GM21515 (cell line): ENCODE measurements around the gene EFCAB12.
"Not testable (repeated sequence)": the region's sequence is repeated elsewhere in the genome, so short reads cannot be mapped to it uniquely, and the experiment has no call there.

Experiments used
- ATAC-seq: cut with Tn5 transposase; IDR thresholded peaks from one replicate; pipeline ENCODE4 v1.9.1; 2021; ENCODE audit not compliant: unreplicated experiment

Gene EFCAB12

DNA sequence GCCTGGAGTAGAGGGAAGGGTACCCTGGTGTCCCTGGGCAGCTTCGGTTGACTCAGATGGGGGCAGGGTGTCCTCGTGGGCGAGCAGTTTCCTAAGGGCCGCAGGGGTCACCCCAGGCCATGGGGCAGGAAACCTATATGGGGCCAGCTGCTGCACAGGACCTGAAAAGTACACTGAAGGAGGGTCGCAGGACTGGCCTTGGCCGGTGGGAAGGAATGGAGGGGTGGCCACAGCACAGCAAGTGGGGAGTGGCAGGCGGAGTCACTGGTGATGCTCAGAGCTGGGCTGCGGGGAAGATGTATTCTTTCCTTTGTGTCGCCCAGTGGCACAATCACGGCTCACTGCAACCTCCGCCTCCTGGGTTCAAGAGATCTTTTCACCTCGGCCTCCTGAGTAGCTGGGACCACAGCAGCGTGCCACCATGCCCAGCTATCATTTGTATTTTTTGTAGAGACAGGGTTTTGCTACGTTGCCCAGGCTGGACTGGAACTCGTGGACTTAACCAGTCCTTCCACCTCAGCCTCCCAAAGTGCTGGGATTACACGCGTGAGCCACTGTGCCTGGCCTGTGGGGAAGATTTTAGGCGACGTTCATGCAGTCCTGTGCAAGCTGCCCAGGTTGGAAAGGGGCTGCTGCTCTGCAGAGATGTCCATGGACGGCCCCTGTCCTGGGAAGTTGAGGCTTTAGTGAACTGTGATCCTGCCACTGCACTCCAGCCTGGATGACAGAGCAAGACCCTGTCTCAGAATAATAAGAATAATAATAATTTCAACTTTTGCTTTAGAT lies 57.2 kb downstream of the EFCAB12 start:
- ATAC-seq = no peak

DNA sequence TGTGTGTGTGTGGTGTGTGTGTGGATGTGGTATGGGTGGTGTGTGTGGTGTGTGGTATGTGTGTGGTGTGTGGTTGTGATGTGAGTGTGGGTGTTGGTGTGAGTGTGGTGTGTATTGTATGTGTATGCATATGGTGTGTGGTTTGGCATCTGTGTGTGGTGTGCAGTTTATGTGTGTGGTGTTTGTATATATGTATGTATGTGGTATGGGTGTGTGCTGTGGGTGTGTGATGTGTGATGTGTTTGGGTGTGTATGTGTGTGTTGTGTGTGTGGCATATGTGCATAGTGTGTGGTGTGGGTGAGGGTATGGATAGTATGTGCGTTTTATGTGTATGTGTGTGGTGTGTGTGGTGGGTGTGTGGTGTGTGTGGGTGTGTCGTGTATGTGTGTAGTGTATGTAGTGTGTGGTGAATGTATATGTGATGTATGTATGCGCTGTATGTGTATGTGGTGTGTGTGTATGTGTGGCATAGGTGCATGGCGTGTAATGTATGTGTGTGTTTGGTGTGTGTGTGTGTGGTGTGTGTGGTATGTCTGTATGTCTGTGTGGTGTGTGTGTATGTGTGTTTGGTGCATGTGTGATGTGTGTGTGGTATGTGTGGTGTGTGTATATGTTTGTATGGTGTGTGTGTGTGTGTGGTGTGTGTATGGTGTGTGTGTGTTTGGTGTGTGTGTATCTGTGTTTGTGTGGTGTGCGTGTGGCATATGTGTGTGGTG lies 58.0 kb downstream of the EFCAB12 start:
- ATAC-seq = no peak

DNA sequence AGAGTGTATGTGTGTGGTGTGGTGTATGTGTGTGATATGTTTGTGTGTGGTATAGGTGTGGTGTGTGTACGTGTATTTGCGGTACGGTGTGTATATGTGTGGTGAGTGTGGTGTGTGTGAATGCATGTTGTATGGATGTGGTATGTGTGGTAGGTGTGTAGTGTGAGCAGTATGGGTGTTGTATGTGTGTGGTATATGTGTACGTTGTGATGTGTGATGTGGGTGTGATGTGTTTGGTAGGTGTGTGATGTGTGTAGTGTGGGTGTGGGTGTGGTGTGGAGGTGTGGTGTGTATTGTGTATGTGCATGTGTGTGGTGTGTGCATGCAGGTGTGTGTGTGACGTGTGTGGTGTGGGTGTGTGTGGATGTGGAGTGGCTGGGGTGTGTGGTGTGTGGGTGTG lies 58.7 kb downstream of the EFCAB12 start:
- no peak for ATAC-seq

DNA sequence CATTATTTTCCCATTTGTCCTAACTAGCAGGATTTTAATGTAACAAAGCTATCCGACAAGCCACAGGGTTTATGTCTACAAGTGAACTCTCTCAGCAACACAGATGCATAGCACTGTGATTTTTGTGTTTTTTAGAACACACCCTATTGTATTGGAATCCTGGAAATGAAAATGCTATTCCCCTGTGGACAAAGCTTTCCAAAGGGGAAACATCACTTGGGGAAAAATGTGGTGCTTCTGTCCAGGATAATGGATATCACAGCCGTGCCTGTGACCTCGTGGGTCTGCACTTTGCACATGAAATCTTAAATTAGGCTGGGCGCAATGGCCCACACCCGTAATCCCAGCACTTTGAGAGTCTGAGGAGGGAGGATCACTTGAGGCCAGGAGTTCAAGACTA lies 60.6 kb downstream of the EFCAB12 start:
- ATAC-seq = no peak

DNA sequence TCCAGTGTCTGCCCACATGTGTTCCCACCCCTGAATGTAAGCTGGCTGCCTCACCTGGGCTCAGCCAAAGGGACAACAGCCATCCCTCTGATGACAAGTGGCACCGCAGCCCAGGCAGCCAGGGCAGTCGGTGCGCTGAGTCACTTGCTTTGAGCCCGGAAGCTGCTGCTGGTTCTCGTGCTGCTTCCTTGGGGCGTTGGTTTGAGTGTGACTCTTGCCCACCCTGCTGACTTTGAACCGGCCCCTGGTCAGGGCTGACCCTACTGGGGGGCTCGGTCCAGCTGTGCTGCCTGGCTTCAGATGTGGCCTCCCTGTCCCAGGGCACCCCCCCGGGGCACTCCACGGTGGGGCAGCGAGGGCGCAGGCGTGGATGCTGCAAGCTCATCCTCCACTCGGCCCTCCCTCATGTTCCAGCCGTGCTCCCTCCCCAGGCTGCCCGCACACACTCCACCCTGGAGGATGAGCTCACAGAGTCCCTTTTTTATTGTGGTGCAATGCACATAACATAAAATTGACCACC lies 62.1 kb downstream of the EFCAB12 start:
- no peak for ATAC-seq

DNA sequence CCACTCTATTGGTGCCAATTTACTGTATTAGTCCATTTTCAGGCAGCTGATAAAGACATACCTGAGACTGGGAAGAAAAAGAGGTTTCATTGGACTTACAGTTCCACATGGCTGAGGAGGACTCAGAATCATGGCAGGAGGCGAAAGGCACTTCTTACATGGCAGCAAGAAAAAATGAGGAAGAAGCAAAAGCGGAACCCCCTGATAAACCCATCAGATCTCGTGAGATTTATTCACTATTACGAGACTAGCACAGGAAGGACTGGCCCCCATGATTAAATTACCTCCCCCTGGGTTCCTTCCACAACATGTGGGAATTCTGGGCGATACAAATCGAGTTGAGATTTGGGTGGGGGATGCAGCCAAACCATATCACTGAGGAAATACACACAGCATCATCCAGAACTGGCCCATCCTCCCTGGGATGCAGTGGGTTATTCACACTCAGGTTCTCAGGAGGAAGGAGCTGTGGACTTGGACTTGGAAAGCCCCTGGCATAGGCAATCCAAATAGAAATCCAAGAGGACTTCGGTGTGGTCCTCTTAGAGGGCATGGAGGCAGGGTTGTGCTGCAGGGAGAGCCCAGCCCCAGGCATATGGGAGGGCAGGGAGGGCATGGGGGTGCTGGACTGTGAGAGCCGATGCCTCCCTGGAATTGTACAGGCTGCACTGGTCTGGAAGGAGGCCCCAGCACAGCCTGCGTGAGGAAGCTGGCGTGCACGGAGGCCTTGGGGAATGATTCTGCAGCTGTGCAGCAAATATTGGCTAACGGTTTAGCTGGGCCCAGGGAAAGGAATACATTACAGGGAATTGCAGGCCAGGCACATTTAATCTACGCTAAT lies 62.9 kb downstream of the EFCAB12 start:
- no peak for ATAC-seq

DNA sequence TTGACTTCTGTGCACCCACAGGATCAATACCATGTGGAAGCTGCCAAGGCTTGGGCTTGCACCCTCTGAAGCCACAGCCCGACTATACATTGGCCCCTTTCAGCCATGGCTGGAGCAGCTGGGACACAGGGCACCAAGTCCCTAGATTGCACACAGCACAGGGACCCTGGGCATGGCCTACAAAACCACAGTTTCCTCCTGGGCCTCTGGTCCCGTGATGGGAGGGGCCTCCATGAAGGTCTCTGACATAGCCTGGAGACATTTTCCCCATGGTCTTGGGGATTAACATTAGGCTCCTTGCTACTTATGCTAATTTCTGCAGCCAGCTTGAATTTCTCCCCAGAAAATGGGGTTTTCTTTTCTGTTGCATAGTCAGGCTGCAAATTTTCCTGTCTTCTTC lies 63.6 kb downstream of the EFCAB12 start:
- not testable (repeated sequence) for ATAC-seq

DNA sequence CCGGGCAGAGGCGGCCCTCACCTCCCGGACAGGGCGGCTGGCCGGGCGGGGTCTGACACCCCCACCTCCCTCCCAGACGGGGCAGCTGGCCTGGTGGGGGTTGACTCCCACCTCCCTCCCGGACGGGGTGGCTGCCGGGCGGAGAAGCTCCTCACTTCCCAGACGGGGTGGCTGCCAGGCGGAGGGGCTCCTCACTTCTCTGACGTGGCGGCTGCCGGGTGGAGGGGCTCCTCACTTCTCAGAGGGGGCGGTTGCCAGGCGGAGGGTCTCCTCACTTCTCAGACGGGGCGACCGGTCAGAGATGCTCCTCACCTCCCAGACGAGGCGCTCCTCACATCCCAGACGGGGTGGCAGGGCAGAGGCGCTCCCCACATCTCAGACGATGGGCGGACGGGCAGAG lies 65.1 kb downstream of the EFCAB12 start:
- ATAC-seq = not testable (repeated sequence)

DNA sequence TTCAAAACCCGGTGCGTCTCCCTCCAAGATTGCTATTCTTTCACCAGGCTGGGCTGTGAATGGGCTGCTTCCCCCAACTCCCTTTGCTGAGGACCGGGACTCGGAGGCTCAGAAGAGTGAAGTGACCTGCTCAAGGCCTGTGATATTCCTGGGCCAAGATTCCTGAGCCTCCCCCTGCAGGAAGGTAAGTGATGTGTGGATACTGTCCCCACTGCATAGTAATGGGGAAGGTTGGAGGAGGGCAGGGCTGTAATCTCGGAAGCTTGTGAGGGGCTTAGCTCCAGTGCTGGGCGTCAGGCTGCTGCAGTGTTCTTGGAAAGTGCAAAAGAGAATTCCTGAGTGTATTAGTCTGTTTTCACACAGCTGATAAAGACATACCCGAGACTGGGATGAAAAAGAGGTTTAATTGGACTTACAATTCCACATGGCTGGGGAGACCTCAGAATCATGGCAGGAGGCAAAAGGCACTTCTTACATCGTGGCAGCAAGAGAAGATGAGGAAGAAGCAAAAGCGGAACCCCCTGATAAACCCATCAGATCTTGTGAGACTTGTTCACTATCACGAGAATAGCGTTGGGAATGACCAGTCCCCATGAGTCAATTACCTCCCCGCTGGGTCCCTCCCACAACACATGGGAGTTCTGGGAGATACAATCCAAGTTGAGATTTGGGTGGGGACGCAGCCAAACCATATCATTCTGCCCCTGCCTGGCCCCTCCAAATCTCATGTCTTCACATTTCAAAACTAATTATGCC lies 67.6 kb downstream of the EFCAB12 start:
- ATAC-seq = no peak

DNA sequence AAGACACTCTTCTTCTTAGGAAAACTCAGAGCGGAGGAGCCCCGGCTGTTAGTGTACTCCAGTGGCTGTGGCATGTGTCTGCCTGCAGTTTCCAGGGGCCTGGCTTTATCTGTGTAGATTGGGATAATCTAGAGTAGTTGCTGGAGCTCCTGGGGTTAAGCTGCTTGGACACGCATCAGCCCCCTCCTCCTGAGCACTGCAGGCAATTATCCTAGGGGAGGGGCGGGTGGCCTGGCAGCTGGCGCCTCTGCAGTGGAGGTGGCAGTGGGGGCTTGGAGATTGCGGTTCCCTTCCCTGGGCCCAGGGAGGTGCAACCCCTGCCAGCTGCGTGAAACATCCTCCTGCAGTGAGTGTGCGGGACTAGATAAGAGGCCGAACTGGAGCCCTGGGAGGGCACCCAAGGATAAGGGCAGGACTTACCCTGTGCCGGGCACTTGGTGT lies 68.2 kb downstream of the EFCAB12 start:
- ATAC-seq = no peak

DNA sequence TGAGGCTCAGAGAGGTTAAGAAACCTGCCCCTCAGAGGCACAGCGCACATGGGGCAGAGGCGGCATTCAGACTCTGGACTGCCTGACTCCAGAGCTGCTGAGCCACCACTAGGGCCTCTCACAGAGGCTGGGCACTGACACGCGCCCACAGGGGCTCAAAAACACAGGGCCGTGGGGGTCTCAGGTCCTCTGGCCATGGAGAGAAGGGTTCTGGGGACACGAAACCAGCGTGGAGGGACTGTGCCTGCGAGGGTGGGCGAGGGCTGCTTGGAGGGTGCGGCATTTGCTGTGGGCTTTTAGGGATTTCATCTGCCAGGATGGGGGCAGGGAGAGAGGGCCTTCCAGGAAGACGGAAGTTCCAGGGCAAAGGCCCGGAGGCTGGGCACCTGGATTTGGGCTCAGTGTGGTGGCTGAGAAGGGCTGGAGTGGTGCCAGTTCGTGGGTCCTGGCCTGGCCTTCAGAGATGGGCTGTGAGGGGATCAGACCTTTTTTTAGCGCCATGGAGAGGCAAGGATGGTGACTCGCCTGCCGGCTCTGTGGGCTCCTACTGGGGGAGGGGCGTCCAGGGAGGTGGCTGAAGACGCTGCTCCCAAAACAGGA lies 69.6 kb downstream of the EFCAB12 start:
- no peak for ATAC-seq

DNA sequence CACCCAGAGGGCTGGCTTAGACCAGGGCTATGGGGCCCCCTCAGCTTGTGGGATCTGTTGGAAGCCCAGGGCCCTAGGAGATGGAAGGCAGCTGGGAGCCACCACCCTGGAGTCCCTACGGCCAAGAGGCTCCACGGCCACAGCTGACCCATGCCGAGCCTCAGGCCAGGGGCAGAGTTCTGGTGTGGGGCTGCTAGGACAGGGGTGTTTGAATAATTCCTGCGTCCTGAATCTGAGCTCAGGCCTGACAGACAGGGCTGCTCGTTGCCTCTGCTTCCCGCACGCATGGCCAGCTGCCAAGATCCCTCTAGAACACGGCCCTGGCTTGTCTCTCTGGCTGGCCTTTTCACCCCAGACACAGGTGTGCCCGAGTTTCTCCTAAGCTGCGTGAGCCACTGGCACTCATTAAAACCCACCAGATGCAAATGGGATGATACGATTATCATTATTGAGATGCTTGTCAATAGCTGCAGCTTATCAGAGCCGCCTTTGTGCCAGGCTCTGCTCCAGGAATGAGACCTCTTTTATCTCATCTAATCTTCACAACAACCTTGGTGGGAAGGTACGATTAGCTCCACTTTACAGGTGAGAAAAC lies 70.2 kb downstream of the EFCAB12 start:
- ATAC-seq = no peak

DNA sequence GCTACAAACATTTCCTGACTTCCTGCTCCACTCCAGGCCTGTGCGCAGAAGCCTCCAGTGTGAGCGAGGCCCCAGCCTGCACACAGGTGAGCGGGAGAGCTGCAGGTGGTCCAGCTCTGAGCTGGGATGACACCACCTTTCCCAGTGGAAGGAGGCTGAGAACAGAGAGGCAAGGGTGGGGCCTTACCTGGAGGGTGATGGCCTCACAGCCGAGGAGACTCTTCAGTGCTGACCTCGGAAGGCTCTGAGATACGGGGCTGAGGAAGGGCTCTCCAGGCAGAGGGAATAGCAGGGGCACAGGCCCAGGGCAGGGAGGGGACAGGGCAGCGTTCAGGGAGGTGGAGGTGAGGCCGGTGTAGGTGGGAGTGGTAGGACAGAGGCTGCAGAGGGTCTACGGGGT lies 70.8 kb downstream of the EFCAB12 start:
- no peak for ATAC-seq

DNA sequence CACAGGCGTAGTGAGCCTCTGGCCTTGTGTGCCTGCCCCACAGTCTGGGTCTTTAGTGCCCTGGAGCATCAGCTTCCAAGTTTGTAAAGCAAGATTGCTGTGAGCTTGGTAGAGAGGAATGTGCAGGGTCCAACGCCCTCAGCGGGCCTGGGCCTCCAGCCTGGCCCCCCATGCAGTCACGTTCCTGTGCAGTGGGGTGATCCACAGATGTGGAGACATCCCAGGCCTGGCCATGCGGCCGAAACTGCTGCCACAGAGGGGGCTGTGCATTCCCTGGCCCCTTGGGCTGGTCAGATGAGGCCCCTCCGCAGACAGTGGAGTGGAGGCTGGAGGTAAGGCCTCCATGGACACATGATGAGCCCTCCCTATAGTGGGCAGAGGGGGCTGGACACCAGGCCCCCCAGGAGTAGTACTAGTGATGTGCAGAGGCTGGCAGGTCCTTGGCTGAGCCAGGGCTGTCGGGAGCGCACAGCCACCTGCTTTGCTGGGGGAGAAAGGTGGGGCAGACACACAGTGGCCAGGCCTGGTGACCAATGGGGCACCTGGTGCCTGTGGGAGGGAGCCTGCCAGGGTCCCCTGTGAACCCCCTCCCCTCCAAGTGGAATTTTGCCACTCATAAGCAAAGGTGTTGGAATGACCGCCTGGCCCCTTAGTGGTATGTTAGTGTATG lies 71.5 kb downstream of the EFCAB12 start:
- ATAC-seq = no peak

DNA sequence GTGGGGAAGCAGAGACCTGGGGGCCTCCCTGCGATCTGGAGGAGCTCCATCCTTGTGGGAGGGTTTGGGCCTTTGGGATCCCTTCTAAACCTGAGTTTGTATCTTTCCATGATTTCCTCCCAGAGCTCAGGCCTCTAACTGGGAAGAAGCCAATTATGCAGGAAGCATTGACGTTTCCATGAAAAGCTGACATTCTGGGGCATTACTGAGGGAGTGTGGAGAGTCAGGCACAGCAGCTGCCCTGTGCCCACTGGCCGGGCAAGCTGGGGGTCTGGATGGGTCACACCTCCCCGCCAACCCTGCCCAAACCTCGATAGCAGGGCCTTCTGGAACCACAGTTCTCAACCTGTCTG lies 74.9 kb downstream of the EFCAB12 start:
- no peak for ATAC-seq

DNA sequence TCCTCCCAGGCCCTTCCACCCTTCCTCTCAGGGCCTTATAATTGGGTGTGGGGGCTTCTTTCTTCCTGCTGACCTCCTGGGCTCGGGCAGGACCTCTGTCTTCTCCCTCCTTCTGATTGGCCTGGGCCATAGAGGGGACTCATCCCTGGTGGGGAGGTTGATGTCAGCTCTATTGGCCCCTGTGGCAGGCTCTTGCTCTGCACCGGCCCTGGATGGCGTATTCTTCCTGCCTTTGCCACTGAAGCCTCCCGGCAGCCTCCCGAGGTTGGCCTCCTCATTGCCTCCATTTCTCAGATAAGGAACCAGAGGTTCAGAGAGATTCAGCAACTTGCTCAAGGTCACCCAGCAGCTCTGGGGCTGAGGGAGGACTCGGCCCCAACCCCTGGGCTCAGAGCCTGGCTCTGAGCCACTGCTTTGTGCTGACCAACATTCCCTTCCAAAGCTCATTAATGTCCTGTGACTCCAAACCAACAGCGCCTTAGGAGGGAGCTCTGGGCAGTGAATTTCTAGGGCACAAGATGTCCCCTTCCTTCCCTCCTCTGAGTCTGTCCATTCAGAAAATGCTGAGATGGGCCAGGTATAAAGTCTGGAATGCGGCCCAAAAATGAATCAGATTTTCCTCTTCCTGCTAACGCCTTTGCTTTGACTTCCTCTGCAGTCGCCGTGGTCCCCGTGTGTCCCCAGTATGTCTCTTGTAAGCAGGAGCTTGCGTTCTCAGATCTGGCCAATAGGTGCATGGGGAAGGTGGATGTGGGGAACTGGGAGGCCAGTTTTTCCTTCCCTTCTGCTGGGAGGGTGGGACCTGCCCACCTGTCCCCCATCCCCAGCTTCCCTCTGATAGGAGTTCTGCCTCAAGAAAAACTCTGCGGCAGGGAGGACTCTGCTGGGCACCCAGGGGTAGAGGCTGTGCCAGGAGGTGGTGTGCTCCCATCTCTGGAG lies 75.5 kb downstream of the EFCAB12 start:
- no peak for ATAC-seq

DNA sequence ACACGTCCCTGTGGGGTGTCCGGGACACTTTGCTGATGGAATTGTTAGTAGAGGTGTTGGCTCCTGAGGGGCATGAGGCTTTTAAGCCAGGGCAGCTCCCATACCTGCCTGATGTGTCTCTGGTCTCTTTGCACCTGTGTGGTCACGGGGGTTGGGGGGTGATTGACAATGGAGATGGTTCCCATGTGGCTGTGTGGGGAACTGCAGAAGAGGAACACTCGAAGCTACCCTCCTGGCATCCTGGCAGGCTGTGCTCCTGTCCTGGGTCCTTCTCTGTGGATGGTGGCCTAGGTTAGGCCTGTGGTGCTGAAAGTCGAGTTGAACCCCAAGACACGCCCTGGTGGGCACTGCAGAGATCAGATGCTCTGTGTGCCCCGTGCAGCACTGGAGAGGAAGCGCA lies 76.4 kb downstream of the EFCAB12 start:
- no peak for ATAC-seq
